ENCODE data around the gene RABGAP1L. TPM values are rescaled to one million over a fixed set of nuclear protein-coding genes. Genes with fewer than 3 reads are reported as not detected.
"Not testable (repeated sequence)": the region's sequence is repeated elsewhere in the genome, so short reads cannot be mapped to it uniquely, and the experiment has no call there.

RABGAP1L gene
- total RNA-seq, 1 donor from 2014 or later, result 80.6 TPM

DNA sequence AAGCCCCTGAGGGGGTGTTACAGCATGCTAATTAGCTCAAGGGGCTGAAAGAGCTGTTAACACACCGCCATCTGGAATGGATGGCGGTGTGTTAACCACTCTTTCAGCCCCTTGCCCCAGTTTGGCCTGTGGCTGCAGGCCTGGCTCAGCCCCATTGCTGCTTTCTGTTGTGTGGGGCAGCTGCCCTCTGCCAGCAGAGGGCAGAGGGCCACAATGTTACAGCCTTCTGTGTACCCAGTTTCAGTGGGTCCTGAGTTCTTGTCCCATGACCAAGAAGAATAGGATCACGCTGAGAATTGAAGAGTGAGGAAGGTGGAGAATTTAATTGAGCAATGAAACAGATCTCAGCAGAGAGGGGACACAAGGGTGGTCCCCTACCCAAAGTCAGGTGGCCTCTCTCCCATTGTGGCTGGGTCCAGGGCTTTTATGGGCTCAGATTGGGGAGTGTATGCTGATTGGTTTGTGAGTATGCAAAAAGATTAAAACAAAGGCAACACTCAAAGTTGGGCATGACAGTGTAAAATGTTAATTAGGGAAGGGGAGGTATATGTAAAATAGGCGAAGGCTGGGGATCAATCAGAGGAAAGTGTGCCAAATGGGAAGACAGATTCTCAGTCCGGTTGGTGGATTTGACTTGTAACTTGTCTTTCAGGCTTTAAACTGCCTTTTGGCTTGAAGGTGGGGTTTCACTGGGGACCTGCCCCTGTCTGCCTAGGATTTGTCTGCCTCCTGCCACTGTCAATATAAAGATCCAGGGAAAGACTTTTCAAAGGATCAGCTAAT is 142.2 kb downstream of the RABGAP1L start:
- H3K27ac ChIP-seq, result no peak overlapping the region
- intact Hi-C loops (cut with DNase I), result no loop called here
- ATAC-seq (no peak), DNase-seq (no peak)
- H3K36me3 ChIP-seq, result peaks cover 8% of the 10 kb centered on the region
- TF ChIP-seq, protein P1, sequence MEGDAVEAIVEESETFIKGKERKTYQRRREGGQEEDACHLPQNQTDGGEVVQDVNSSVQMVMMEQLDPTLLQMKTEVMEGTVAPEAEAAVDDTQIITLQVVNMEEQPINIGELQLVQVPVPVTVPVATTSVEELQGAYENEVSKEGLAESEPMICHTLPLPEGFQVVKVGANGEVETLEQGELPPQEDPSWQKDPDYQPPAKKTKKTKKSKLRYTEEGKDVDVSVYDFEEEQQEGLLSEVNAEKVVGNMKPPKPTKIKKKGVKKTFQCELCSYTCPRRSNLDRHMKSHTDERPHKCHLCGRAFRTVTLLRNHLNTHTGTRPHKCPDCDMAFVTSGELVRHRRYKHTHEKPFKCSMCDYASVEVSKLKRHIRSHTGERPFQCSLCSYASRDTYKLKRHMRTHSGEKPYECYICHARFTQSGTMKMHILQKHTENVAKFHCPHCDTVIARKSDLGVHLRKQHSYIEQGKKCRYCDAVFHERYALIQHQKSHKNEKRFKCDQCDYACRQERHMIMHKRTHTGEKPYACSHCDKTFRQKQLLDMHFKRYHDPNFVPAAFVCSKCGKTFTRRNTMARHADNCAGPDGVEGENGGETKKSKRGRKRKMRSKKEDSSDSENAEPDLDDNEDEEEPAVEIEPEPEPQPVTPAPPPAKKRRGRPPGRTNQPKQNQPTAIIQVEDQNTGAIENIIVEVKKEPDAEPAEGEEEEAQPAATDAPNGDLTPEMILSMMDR (IDR thresholded peaks at IDR 0.05), result no peak
- no peaks in the 10 kb centered on the region for H3K9me3 ChIP-seq
- no peak overlapping the region for H3K4me3 ChIP-seq
- no peaks in the 10 kb centered on the region for H3K4me1 ChIP-seq
- no peaks in the 10 kb centered on the region for H3K27me3 ChIP-seq

DNA sequence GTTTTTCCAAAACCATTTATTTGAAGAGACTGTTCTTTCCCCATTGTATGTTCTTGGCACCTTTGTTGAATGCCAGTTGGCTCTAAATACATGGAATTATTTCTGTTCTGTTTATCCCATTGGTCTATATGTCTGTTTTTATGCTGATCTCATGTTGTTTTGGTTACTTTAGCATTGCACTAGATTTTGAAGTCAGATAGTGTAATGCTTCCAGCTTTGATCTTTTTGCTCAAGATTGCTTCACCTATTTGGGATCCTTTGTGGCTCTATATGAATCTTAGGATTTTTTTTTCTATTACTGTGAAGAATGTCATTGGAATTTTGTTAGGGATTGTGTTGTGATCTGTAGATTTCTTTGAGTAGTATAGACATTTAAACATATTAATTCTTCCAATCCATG is 149.3 kb downstream of the RABGAP1L start:
- intact Hi-C loops (cut with DNase I), result no loop called here
- ATAC-seq (no peak), DNase-seq (no peak)
- TF ChIP-seq, protein P1 (IDR thresholded peaks at IDR 0.05), result no peak
- no peak overlapping the region for H3K27ac ChIP-seq
- no peaks in the 10 kb centered on the region for H3K4me1 ChIP-seq
- peaks cover 8% of the 10 kb centered on the region for H3K36me3 ChIP-seq
- H3K4me3 ChIP-seq, result no peak overlapping the region
- H3K9me3 ChIP-seq, result peaks cover 6% of the 10 kb centered on the region
- H3K27me3 ChIP-seq, result no peaks in the 10 kb centered on the region

DNA sequence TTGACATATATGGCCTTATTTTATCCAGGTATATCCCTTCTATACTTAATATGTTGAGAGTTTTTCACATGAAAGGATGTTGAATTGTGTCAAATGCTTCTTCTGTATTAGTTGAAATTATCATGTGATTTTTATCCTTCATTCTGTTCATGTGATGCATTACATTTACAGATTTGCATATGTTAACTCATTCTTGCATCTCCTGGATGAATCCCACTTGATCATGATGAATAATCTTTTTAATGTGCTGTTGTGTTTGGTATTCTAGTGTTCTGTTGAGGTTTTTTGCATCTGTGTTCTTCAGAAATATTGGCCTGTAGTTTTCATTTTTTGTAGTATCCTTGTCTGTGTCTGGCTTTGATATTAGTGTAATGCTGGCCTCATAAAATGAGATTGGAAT is 150.2 kb downstream of the RABGAP1L start:
- Histone ChIP-seq H3K27ac (no peak overlapping the region), H3K27me3 (no peaks in the 10 kb centered on the region), H3K4me3 (no peak overlapping the region), H3K4me1 (no peaks in the 10 kb centered on the region), H3K9me3 (peaks cover 6% of the 10 kb centered on the region), H3K36me3 (peaks cover 8% of the 10 kb centered on the region)
- ATAC-seq (no peak), DNase-seq (no peak)
- TF ChIP-seq, protein P1 (IDR thresholded peaks at IDR 0.05), result no peak
- intact Hi-C loops (cut with DNase I), result no loop called here

DNA sequence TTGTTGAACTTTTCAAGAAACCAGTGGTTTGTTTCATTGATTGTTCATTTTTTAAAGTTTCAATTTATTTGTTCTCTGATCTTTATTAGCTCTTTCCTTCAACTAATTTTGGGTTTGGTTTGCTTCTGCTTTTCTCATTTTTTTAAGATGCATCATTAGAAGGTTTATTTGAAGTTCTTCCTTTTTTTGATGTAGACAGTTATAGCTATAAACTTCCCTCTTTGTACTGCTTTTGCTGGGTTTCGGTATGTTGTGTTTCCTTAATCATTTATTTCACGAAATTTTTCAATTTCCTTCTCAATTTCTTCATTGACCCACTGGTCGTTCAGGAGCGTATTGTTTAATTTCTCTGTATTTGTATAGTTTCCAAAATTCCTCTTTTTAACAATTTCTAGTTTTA is 155.1 kb downstream of the RABGAP1L start:
- intact Hi-C loops (cut with DNase I), result no loop called here
- no peak overlapping the region for H3K27ac ChIP-seq
- no peaks in the 10 kb centered on the region for H3K4me1 ChIP-seq
- DNase-seq (no peak), ATAC-seq (no peak)
- no peaks in the 10 kb centered on the region for H3K36me3 ChIP-seq
- peaks cover 17% of the 10 kb centered on the region for H3K9me3 ChIP-seq
- TF ChIP-seq, protein P1 (IDR thresholded peaks at IDR 0.05), result no peak
- no peaks in the 10 kb centered on the region for H3K27me3 ChIP-seq
- H3K4me3 ChIP-seq, result no peak overlapping the region

DNA sequence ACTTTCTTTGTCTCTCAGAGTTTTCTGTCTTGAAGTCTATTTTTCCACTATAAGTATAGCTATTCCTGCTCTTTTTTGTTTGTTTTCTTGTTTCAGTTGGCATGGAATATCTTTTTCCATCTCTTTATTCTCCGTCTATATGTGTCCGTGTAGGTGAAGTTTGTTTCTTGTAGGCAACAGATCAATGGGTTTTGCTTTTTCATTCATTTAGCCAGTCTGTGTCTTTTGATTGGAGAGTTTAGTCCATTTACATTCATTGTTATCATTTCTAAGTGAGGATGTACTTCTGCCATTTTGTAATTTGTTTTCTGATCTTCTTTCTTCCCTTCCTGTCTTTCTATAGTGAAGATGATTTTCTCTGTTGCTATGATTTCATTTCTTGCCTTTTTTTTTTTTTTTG is 155.9 kb downstream of the RABGAP1L start:
- DNase-seq (no peak), ATAC-seq (no peak)
- Histone ChIP-seq H3K4me1 (no peaks in the 10 kb centered on the region), H3K9me3 (peaks cover 18% of the 10 kb centered on the region), H3K4me3 (no peak overlapping the region), H3K27ac (no peak overlapping the region), H3K36me3 (no peaks in the 10 kb centered on the region), H3K27me3 (no peaks in the 10 kb centered on the region)
- TF ChIP-seq, protein P1 (IDR thresholded peaks at IDR 0.05), result no peak
- intact Hi-C loops (cut with DNase I), result no loop called here

DNA sequence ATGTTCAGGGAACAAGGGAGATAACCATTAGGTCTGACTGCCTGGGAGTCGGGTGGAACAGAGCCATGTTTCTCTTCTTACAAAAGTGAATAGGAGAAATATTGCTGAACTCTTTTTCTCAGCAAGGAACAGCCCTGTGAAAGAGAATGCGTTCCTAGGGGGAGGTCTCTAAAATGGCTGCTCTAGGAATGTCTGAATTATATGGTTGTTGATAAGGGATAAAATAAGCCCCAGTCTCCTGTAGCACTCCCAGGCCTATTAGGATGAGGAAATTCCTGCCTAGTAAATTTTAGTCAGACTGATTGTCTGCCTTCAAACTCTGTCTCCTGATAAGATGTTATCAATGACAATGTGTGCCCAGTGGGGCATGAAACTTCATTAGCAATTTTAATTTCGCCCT is 161.6 kb downstream of the RABGAP1L start:
- intact Hi-C loops (cut with DNase I); DNase-seq; H3K4me3 ChIP-seq; H3K4me1 ChIP-seq; ATAC-seq; H3K27ac ChIP-seq; H3K36me3 ChIP-seq; H3K27me3 ChIP-seq: not testable (repeated sequence)
- H3K9me3 ChIP-seq, result peaks cover 17% of the 10 kb centered on the region
